Smooth muscle cell (in vitro differentiated cells): ENCODE data around the gene STXBP1. TPM values are rescaled to one million over a fixed set of nuclear protein-coding genes. Genes with fewer than 3 reads are reported as not detected.

Experiments
- DNase-seq: peaks from one replicate; lab custom pipeline; 2025; ENCODE audit not compliant: unreplicated experiment; lab: John Stamatoyannopoulos, UW
- H2AFZ ChIP-seq: fragments of 200-600 bp; sonication (generic); 2 replicates; pipeline ENCODE4 v1.6.0; 2016; ENCODE audit warnings: antibody characterized with exemption, low read depth, mild to moderate bottlenecking
- H3F3A ChIP-seq: fragments of 200-600 bp; sonication (generic); 2 replicates; pipeline ENCODE4 v1.6.0; 2017; ENCODE audit warnings: antibody characterized with exemption, low read depth
- H3K27ac ChIP-seq: fragments of 200-600 bp; sonication (generic); 2 replicates; pipeline ENCODE4 v1.5.1; 2016; ENCODE audit warnings: low read depth, mild to moderate bottlenecking
- H3K27me3 ChIP-seq: fragments of 200-600 bp; sonication (generic); 2 replicates; pipeline ENCODE4 v1.6.1; 2016; ENCODE audit warnings: low read depth, mild to moderate bottlenecking
- H3K36me3 ChIP-seq: fragments of 200-600 bp; sonication (generic); 2 replicates; pipeline ENCODE4 v1.5.1; 2016; ENCODE audit warnings: low read depth
- H3K4me1 ChIP-seq: fragments of 200-600 bp; sonication (generic); 2 replicates; pipeline ENCODE4 v1.5.1; 2016; ENCODE audit warnings: low read depth
- H3K4me2 ChIP-seq: fragments of 200-600 bp; sonication (generic); 2 replicates; pipeline ENCODE4 v1.6.0; 2016; ENCODE audit warnings: mild to moderate bottlenecking
- H3K4me3 ChIP-seq: fragments of 200-600 bp; sonication (generic); 2 replicates; pipeline ENCODE4 v1.5.1; 2016; ENCODE audit warnings: mild to moderate bottlenecking
- H3K79me2 ChIP-seq: fragments of 200-600 bp; sonication (generic); 2 replicates; pipeline ENCODE4 v1.6.0; 2016; ENCODE audit warnings: low read depth, mild to moderate bottlenecking
- H3K9ac ChIP-seq: fragments of 200-600 bp; sonication (generic); 2 replicates; pipeline ENCODE4 v1.6.0; 2016; ENCODE audit warnings: low read depth
- H3K9me3 ChIP-seq: fragments of 200-600 bp; sonication (generic); replicated peaks from 2 replicates; pipeline ENCODE4 v1.5.1; 2016; ENCODE audit warnings: low read depth
- H4K20me1 ChIP-seq: fragments of 200-600 bp; sonication (generic); 2 replicates; pipeline ENCODE4 v1.6.0; 2016; ENCODE audit warnings: low read depth
- WGBS: methylation state at CpG from one replicate; pipeline ENCODE4 v1.1.7; 2016; ENCODE audit warnings: low lambda C conversion rate; 5-methylcytosine and 5-hydroxymethylcytosine counted together
- polyA plus RNA-seq: library from polyadenylated mRNA; unstranded; fragments of >200 nt; fragmentation: Nextera tagmentation; extraction: Ambion mirVana; gene quantifications from 2 replicates; pipeline ENCODE4 v1.2.1, GENCODE V29; 2016
- total RNA-seq: library from RNA; depleted of rRNA; stranded (reverse); fragments of >200 nt; gene quantifications from 2 replicates; pipeline ENCODE4 v1.2.3, GENCODE V29; 2014
- TF ChIP-seq, protein P1 (sequence below): fragments of 200-600 bp; sonication (generic); IDR thresholded peaks from 2 replicates; pipeline ENCODE4 v1.5.1; 2017; ENCODE audit warnings: borderline replicate concordance, mild to moderate bottlenecking, antibody characterized with exemption; ENCODE audit not compliant: insufficient read depth, poor library complexity, severe bottlenecking

The STXBP1 gene
- total and polyA plus RNA-seq, 2 experiments from 2014 or later, result 22.4 to 22.8 TPM

GRCh38 chr9:127684576-127684975 is 72.5 kb downstream of the STXBP1 start:
- no peak overlapping the region for H3K4me3 ChIP-seq
- no peaks in the 10 kb centered on the region for H3F3A ChIP-seq
- H3K4me1 ChIP-seq, result no peaks in the 10 kb centered on the region
- DNase-seq, result no peak
- TF ChIP-seq, protein P1, sequence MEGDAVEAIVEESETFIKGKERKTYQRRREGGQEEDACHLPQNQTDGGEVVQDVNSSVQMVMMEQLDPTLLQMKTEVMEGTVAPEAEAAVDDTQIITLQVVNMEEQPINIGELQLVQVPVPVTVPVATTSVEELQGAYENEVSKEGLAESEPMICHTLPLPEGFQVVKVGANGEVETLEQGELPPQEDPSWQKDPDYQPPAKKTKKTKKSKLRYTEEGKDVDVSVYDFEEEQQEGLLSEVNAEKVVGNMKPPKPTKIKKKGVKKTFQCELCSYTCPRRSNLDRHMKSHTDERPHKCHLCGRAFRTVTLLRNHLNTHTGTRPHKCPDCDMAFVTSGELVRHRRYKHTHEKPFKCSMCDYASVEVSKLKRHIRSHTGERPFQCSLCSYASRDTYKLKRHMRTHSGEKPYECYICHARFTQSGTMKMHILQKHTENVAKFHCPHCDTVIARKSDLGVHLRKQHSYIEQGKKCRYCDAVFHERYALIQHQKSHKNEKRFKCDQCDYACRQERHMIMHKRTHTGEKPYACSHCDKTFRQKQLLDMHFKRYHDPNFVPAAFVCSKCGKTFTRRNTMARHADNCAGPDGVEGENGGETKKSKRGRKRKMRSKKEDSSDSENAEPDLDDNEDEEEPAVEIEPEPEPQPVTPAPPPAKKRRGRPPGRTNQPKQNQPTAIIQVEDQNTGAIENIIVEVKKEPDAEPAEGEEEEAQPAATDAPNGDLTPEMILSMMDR, result no peak
- no peak overlapping the region for H3K9ac ChIP-seq
- no peaks in the 10 kb centered on the region for H3K36me3 ChIP-seq
- no peaks in the 10 kb centered on the region for H3K9me3 ChIP-seq
- peak overlapping the region; percentile 64 for H3K27ac ChIP-seq
- H4K20me1 ChIP-seq, result no peaks in the 10 kb centered on the region
- no peaks in the 10 kb centered on the region for H3K27me3 ChIP-seq
- no peak overlapping the region for H2AFZ ChIP-seq
- H3K4me2 ChIP-seq, result peak overlapping the region; percentile 16
- no peaks in the 10 kb centered on the region for H3K79me2 ChIP-seq
- 56% methylated on average over 4 of the region's 4 CpGs for WGBS

GRCh38 chr9:127686461-127687393 is 74.7 kb downstream of the STXBP1 start:
- H3K4me1 ChIP-seq, result no peaks in the 10 kb centered on the region
- H3K9me3 ChIP-seq, result no peaks in the 10 kb centered on the region
- no peaks in the 10 kb centered on the region for H3F3A ChIP-seq
- no peaks in the 10 kb centered on the region for H3K79me2 ChIP-seq
- H3K36me3 ChIP-seq, result no peaks in the 10 kb centered on the region
- no peak overlapping the region for H3K4me2 ChIP-seq
- no peak overlapping the region for H3K4me3 ChIP-seq
- TF ChIP-seq, protein P1, result no peak
- no peak overlapping the region for H3K27ac ChIP-seq
- no peak overlapping the region for H3K9ac ChIP-seq
- DNase-seq, result no peak
- no peaks in the 10 kb centered on the region for H4K20me1 ChIP-seq
- H3K27me3 ChIP-seq, result no peaks in the 10 kb centered on the region
- H2AFZ ChIP-seq, result no peak overlapping the region
- 81% methylated on average over 6 of the region's 6 CpGs for WGBS

DNA sequence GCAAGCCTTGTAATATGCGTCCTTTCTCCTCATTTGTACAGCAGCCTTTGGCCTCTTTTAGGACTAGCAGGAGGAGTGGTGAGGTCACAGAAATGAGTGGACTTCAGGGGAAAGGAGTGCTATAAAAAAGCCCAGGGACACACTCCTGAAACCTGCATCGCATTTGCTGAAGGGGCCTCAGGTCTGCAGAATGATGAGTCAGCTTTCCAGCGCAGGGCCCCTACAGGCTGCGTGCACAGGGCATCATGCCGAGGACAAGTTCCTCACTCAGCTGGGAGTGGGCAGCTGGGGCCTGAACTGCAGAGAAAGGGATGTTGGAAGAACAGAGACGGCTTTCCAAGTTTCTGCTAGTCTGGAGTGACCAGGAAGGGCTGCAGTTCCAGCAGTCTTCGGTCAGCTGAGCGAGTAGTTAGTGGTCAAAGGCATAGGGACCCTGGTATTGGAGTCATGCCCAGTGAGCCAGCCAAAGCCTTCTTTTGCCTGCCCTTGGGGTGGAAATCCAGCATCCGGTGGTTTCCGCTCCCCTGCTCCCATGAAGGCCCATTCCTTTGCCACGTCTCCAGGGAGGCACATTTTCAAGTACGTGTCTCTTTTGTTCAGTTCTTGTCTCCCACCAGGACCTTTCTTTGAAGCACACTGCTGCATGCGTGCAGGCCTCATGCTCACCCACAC is 77.4 kb downstream of the STXBP1 start:
- H3K4me1 ChIP-seq, result no peaks in the 10 kb centered on the region
- H3K79me2 ChIP-seq, result no peaks in the 10 kb centered on the region
- no peaks in the 10 kb centered on the region for H3F3A ChIP-seq
- no peak overlapping the region for H3K27ac ChIP-seq
- no peaks in the 10 kb centered on the region for H3K27me3 ChIP-seq
- no peaks in the 10 kb centered on the region for H3K9me3 ChIP-seq
- H3K9ac ChIP-seq, result no peak overlapping the region
- no peak overlapping the region for H2AFZ ChIP-seq
- no peak overlapping the region for H3K4me2 ChIP-seq
- TF ChIP-seq, protein P1, result no peak
- DNase-seq, result no peak
- 94% methylated on average over 13 of the region's 13 CpGs for WGBS
- no peak overlapping the region for H3K4me3 ChIP-seq
- no peaks in the 10 kb centered on the region for H3K36me3 ChIP-seq
- H4K20me1 ChIP-seq, result no peaks in the 10 kb centered on the region
